Measurements from ENCODE around the gene ANKRD33B. TPM values are rescaled to one million over a fixed set of nuclear protein-coding genes. Genes with fewer than 3 reads are reported as not detected.

ANKRD33B gene
- total and polyA plus RNA-seq, 2 of the 8 experiments (the other 6 are each of a cell fraction or from before 2014, with no cell fraction given) = 6.9 to 20.6 TPM

GRCh38 chr5:10600626-10601245 lies 36.9 kb downstream of the ANKRD33B start (continued):
- TF ChIP-seq EP300 (IDR thresholded peaks at IDR 0.05; ENCODE audit: borderline replicate concordance in 1 of 2, low read depth in 2 of 2, low read length in 2 of 2) (no peak), CBX5 (IDR thresholded peaks at IDR 0.05; ENCODE audit: low read depth, low read length) (no peak)
